Smooth muscle cell (in vitro differentiated cells): ENCODE data around the gene ROPN1L. TPM values are rescaled to one million over a fixed set of nuclear protein-coding genes. Genes with fewer than 3 reads are reported as not detected.

Experiments used
- DNase-seq: peaks from one replicate; lab custom pipeline; 2025; ENCODE audit not compliant: unreplicated experiment; lab: John Stamatoyannopoulos, UW
- H2AFZ ChIP-seq: fragments of 200-600 bp; sonication (generic); 2 replicates; pipeline ENCODE4 v1.6.0; 2016; ENCODE audit warnings: antibody characterized with exemption, low read depth, mild to moderate bottlenecking
- H3F3A ChIP-seq: fragments of 200-600 bp; sonication (generic); 2 replicates; pipeline ENCODE4 v1.6.0; 2017; ENCODE audit warnings: antibody characterized with exemption, low read depth
- H3K27ac ChIP-seq: fragments of 200-600 bp; sonication (generic); 2 replicates; pipeline ENCODE4 v1.5.1; 2016; ENCODE audit warnings: low read depth, mild to moderate bottlenecking
- H3K27me3 ChIP-seq: fragments of 200-600 bp; sonication (generic); 2 replicates; pipeline ENCODE4 v1.6.1; 2016; ENCODE audit warnings: low read depth, mild to moderate bottlenecking
- H3K36me3 ChIP-seq: fragments of 200-600 bp; sonication (generic); 2 replicates; pipeline ENCODE4 v1.5.1; 2016; ENCODE audit warnings: low read depth
- H3K4me1 ChIP-seq: fragments of 200-600 bp; sonication (generic); 2 replicates; pipeline ENCODE4 v1.5.1; 2016; ENCODE audit warnings: low read depth
- H3K4me2 ChIP-seq: fragments of 200-600 bp; sonication (generic); 2 replicates; pipeline ENCODE4 v1.6.0; 2016; ENCODE audit warnings: mild to moderate bottlenecking
- H3K4me3 ChIP-seq: fragments of 200-600 bp; sonication (generic); 2 replicates; pipeline ENCODE4 v1.5.1; 2016; ENCODE audit warnings: mild to moderate bottlenecking
- H3K79me2 ChIP-seq: fragments of 200-600 bp; sonication (generic); 2 replicates; pipeline ENCODE4 v1.6.0; 2016; ENCODE audit warnings: low read depth, mild to moderate bottlenecking
- H3K9ac ChIP-seq: fragments of 200-600 bp; sonication (generic); 2 replicates; pipeline ENCODE4 v1.6.0; 2016; ENCODE audit warnings: low read depth
- H3K9me3 ChIP-seq: fragments of 200-600 bp; sonication (generic); replicated peaks from 2 replicates; pipeline ENCODE4 v1.5.1; 2016; ENCODE audit warnings: low read depth
- H4K20me1 ChIP-seq: fragments of 200-600 bp; sonication (generic); 2 replicates; pipeline ENCODE4 v1.6.0; 2016; ENCODE audit warnings: low read depth
- WGBS: methylation state at CpG from one replicate; pipeline ENCODE4 v1.1.7; 2016; ENCODE audit warnings: low lambda C conversion rate; 5-methylcytosine and 5-hydroxymethylcytosine counted together
- polyA plus RNA-seq: library from polyadenylated mRNA; unstranded; fragments of >200 nt; fragmentation: Nextera tagmentation; extraction: Ambion mirVana; gene quantifications from 2 replicates; pipeline ENCODE4 v1.2.1, GENCODE V29; 2016
- total RNA-seq: library from RNA; depleted of rRNA; stranded (reverse); fragments of >200 nt; gene quantifications from 2 replicates; pipeline ENCODE4 v1.2.3, GENCODE V29; 2014
- TF ChIP-seq, protein P1 (sequence below): fragments of 200-600 bp; sonication (generic); IDR thresholded peaks from 2 replicates; pipeline ENCODE4 v1.5.1; 2017; ENCODE audit warnings: borderline replicate concordance, mild to moderate bottlenecking, antibody characterized with exemption; ENCODE audit not compliant: insufficient read depth, poor library complexity, severe bottlenecking

ROPN1L gene
- total and polyA plus RNA-seq, 2 experiments from 2014 or later: 3.0 TPM; not detected in 1

DNA sequence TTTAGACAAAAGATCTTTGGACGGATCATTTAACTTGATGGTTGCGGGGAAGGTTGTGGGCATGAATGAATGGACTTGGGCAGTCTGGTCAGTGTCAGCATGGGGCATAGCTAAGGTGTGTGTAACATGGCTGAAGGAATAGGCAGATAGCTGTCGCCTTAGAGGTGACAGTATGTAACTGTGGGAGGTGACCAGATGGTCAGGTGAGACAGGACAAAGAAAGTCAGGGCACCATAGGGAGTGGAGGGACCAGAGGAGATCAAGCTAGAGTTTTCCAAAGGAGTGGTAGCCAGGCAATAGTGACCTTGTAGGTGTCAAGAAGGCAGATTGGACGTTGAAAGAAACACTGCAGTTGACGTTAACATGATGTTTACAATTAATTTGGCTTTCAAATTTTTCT is 45.1 kb upstream of the ROPN1L start:
- 88% methylated on average over 5 of the region's 5 CpGs for WGBS
- Histone ChIP-seq H3K4me2 (no peak overlapping the region), H3K36me3 (peaks cover 7% of the 10 kb centered on the region), H3K9me3 (no peaks in the 10 kb centered on the region), H2AFZ (no peak overlapping the region), H3K9ac (no peak overlapping the region), H3K79me2 (peaks cover 17% of the 10 kb centered on the region), H4K20me1 (peaks cover 54% of the 10 kb centered on the region), H3K4me3 (no peak overlapping the region), H3K27me3 (no peaks in the 10 kb centered on the region), H3F3A (no peaks in the 10 kb centered on the region), H3K27ac (no peak overlapping the region), H3K4me1 (peaks cover 3% of the 10 kb centered on the region)
- DNase-seq: no peak
- TF ChIP-seq, protein P1, sequence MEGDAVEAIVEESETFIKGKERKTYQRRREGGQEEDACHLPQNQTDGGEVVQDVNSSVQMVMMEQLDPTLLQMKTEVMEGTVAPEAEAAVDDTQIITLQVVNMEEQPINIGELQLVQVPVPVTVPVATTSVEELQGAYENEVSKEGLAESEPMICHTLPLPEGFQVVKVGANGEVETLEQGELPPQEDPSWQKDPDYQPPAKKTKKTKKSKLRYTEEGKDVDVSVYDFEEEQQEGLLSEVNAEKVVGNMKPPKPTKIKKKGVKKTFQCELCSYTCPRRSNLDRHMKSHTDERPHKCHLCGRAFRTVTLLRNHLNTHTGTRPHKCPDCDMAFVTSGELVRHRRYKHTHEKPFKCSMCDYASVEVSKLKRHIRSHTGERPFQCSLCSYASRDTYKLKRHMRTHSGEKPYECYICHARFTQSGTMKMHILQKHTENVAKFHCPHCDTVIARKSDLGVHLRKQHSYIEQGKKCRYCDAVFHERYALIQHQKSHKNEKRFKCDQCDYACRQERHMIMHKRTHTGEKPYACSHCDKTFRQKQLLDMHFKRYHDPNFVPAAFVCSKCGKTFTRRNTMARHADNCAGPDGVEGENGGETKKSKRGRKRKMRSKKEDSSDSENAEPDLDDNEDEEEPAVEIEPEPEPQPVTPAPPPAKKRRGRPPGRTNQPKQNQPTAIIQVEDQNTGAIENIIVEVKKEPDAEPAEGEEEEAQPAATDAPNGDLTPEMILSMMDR: no peak

DNA sequence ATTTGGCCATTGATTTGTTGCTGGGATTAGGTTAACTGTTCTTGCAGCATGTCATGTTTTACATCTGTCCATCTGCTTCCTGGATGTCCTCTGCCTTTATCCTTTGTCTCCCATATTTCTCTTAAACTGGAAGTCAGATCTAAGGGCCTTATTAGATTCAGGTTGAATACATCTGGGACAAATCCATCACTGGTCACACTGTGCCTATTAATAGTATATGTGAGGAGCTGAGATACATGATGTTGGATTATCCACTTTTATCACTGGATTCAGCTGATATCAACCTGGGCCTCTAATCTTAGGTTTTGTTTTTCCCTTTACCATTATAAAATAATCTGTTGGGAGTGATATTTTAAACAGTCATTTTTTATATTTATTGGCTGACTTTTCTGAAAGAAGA is 41.8 kb upstream of the ROPN1L start:
- no peak for DNase-seq
- no peak overlapping the region for H3K4me3 ChIP-seq
- peaks cover 16% of the 10 kb centered on the region for H3K36me3 ChIP-seq
- H4K20me1 ChIP-seq: peaks cover 52% of the 10 kb centered on the region
- H3K9ac ChIP-seq: no peak overlapping the region
- peaks cover 17% of the 10 kb centered on the region for H3K79me2 ChIP-seq
- no peaks in the 10 kb centered on the region for H3F3A ChIP-seq
- H2AFZ ChIP-seq: no peak overlapping the region
- no peaks in the 10 kb centered on the region for H3K9me3 ChIP-seq
- H3K27ac ChIP-seq: no peak overlapping the region
- peaks cover 3% of the 10 kb centered on the region for H3K4me1 ChIP-seq
- TF ChIP-seq, protein P1: no peak
- no peak overlapping the region for H3K4me2 ChIP-seq
- no peaks in the 10 kb centered on the region for H3K27me3 ChIP-seq

DNA sequence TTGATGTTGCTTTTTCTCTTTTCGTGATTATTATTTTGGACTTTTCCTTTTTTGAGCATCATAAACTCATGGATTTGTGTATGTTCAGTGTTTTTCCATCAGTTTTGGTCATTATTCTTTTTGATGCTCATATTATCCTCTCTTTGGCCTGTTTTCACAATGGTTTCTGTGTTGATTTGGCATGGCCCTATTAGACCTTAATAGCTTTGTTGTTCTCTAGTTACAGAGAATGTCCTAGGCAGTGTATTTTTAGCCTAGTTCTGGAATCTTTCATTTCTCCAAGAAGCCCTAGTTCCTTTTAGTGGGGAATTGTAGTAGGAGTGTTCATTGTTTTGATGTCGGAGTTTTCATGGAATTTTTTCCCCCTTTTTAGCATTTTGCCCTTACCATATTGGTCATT is 41.3 kb upstream of the ROPN1L start:
- WGBS: 98% methylated on average over 2 of the region's 2 CpGs
- Histone ChIP-seq H3K27me3 (no peaks in the 10 kb centered on the region), H3K27ac (no peak overlapping the region)

DNA sequence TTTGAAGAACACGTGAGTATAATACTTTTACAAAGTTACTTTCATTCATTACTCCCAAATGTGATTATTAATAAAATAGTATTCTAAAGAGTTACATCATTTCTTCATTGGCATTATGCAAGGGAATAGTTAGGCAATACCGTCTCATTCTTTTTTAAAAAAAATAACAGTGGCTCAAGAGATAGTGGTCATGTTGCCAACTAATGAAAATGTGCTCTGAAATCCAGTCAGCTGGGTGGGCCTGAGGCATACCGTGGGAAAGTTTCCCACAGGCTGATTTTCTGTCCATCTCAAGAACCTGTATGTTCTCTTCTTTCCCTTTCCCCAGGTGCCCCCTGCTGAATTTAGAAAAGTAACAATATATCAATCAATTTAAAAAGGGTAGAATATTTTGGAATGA is 40.8 kb upstream of the ROPN1L start:
- Histone ChIP-seq H3K9ac (no peak overlapping the region), H3K27ac (no peak overlapping the region), H3K36me3 (peaks cover 26% of the 10 kb centered on the region), H3F3A (no peaks in the 10 kb centered on the region), H4K20me1 (peaks cover 56% of the 10 kb centered on the region), H3K9me3 (no peaks in the 10 kb centered on the region), H3K79me2 (peaks cover 17% of the 10 kb centered on the region), H3K4me2 (no peak overlapping the region), H2AFZ (no peak overlapping the region), H3K4me3 (no peak overlapping the region), H3K27me3 (no peaks in the 10 kb centered on the region), H3K4me1 (peaks cover 3% of the 10 kb centered on the region)
- no peak for DNase-seq
- TF ChIP-seq, protein P1: no peak
- WGBS: 89% methylated on average over 3 of the region's 3 CpGs

More for the DNA sequence above, 41.3 kb upstream of the ROPN1L start:
- H3K9me3 ChIP-seq: no peaks in the 10 kb centered on the region
- no peak overlapping the region for H3K4me2 ChIP-seq
- H3K79me2 ChIP-seq: peaks cover 17% of the 10 kb centered on the region
- peaks cover 22% of the 10 kb centered on the region for H3K36me3 ChIP-seq
- H3F3A ChIP-seq: no peaks in the 10 kb centered on the region
- TF ChIP-seq, protein P1: no peak
- peaks cover 56% of the 10 kb centered on the region for H4K20me1 ChIP-seq
- no peak overlapping the region for H3K9ac ChIP-seq
- no peak overlapping the region for H2AFZ ChIP-seq
- DNase-seq: no peak
- H3K4me1 ChIP-seq: peaks cover 3% of the 10 kb centered on the region
- H3K4me3 ChIP-seq: no peak overlapping the region
